HepG2 (cell line): ENCODE results near the gene EFNA2. TPM values are rescaled to one million over a fixed set of nuclear protein-coding genes. Genes with fewer than 3 reads are reported as not detected.

Source experiments
- AGO2 ChIP-seq: fragments of 200-400 bp; formaldehyde crosslinking; optimal IDR thresholded peaks from 2 replicates; pipeline ENCODE3; 2017; ENCODE audit warnings: mild to moderate bottlenecking, low read depth, low read length, moderate library complexity
- HES4 ChIP-seq: sonication (generic); formaldehyde crosslinking; IDR thresholded peaks from 2 replicates; pipeline ENCODE4 v1.9.0; 2021; ENCODE audit warnings: mild to moderate bottlenecking, missing genetic modification reagents, borderline replicate concordance
- HNRNPUL1 ChIP-seq: fragments of 200-400 bp; formaldehyde crosslinking; IDR thresholded peaks from 2 replicates; pipeline ENCODE4 v1.6.1; 2017; ENCODE audit warnings: low read depth, mild to moderate bottlenecking, low read length, moderate library complexity
- KDM1A ChIP-seq: IDR thresholded peaks from 2 replicates; pipeline ENCODE4 v1.6.1; 2016; ENCODE audit warnings: missing compliant biosample characterization
- MTA1 ChIP-seq: sonication (generic); formaldehyde crosslinking; IDR thresholded peaks from 2 replicates; pipeline ENCODE4 v1.4.0; 2020; ENCODE audit warnings: missing genetic modification reagents, mild to moderate bottlenecking, borderline replicate concordance
- RAD21 ChIP-seq: fragments of 450-650 bp; formaldehyde crosslinking; IDR thresholded peaks from 2 replicates; pipeline ENCODE4 v1.5.0; 2020; ENCODE audit warnings: mild to moderate bottlenecking
- RXRA ChIP-seq: sonication (generic); formaldehyde crosslinking; IDR thresholded peaks from 2 replicates; pipeline ENCODE4 v1.5.1; 2020; ENCODE audit warnings: missing genetic modification reagents
- SAFB2 ChIP-seq: sonication (generic); formaldehyde crosslinking; IDR thresholded peaks from 2 replicates; pipeline ENCODE4 v1.5.1; 2020; ENCODE audit warnings: missing genetic modification reagents, low read depth, mild to moderate bottlenecking, borderline replicate concordance
- SKI ChIP-seq: fragments of 450-650 bp; IDR thresholded peaks from one replicate; pipeline ENCODE4 v1.6.1; 2018; ENCODE audit warnings: mild to moderate bottlenecking; ENCODE audit not compliant: partially characterized antibody
- SNRNP70 ChIP-seq: fragments of 200-400 bp; formaldehyde crosslinking; IDR thresholded peaks from 2 replicates; pipeline ENCODE4 v1.6.1; 2017; ENCODE audit warnings: mild to moderate bottlenecking, low read depth, low read length, moderate library complexity
- ZNF232 ChIP-seq: sonication (generic); formaldehyde crosslinking; IDR thresholded peaks from 2 replicates; pipeline ENCODE4 v1.4.0; 2020; ENCODE audit warnings: missing genetic modification reagents, borderline replicate concordance
- ZNF274 ChIP-seq: sonication (generic); formaldehyde crosslinking; IDR thresholded peaks from 2 replicates; pipeline ENCODE4 v1.5.1; 2020; ENCODE audit warnings: mild to moderate bottlenecking, missing genetic modification reagents
- ZNF574 ChIP-seq: sonication (generic); formaldehyde crosslinking; IDR thresholded peaks from 2 replicates; pipeline ENCODE4 v1.4.0; 2020; ENCODE audit warnings: missing genetic modification reagents
- ZNF7 ChIP-seq: IDR thresholded peaks from 2 replicates; pipeline ENCODE4 v1.6.1; 2016; ENCODE audit warnings: missing biosample characterization, missing genetic modification reagents
- ZNF891 ChIP-seq: sonication (generic); formaldehyde crosslinking; IDR thresholded peaks from 2 replicates; pipeline ENCODE4 v1.5.0; 2020; ENCODE audit warnings: mild to moderate bottlenecking, missing genetic modification reagents
- polyA plus RNA-seq, 8 experiments: library from polyadenylated mRNA; depleted of rRNA in 3 of 8; stranded (reverse) in 7 of 8; unstranded in 1 of 8; fragments of >200 nt; fragmentation: Illumina TruSeq in 4 of 8; extraction: Trizol in 4 of 8; gene quantifications; 2 replicates each; pipeline versions ENCODE4 v1.2.1 to v1.2.3, GENCODE V29; 2011 to 2016; ENCODE audit warnings: low read depth in 4 of 8, missing spikeins in 1 of 8, mixed read lengths in 1 of 8; ENCODE audit not compliant: insufficient read depth in 1 of 8
- total RNA-seq, 5 experiments: library from RNA; depleted of rRNA; stranded (reverse); fragments of >200 nt; fragmentation: Illumina TruSeq; extraction: Trizol; gene quantifications; 2 replicates each; pipeline ENCODE4 v1.2.3, GENCODE V29; 2016; ENCODE audit warnings: low read depth in 1 of 5
- TF ChIP-seq, protein P1 (sequence below): sonication (generic); formaldehyde crosslinking; IDR thresholded peaks from 2 replicates; pipeline ENCODE4 v1.4.0; 2020; ENCODE audit warnings: mild to moderate bottlenecking, missing genetic modification reagents
- TF ChIP-seq, protein P2 (sequence below): sonication (generic); formaldehyde crosslinking; IDR thresholded peaks from 2 replicates; pipeline ENCODE4 v1.8.1; 2023; ENCODE audit warnings: missing genetic modification reagents, mild to moderate bottlenecking, borderline replicate concordance

Gene EFNA2
- total and polyA plus RNA-seq, 2 of the 13 experiments (the other 11 are each of a cell fraction or from before 2014, with no cell fraction given), result 6.0 to 9.9 TPM

- TF ChIP-seq SAFB2 (CRISPR knock-in tag) (peak; percentile 23; the same call in 1 of the 2 replicates), ZNF7 (CRISPR knock-in tag) (no peak), AGO2 (no peak), ZNF574 (CRISPR knock-in tag) (no peak), KDM1A (CRISPR knock-in tag) (no peak), HNRNPUL1 (no peak), RAD21 (0 out of 2 replicates have a peak, but pooled peaks have one; percentile 10), SKI (no peak), HES4 (CRISPR knock-in tag) (0 out of 2 replicates have a peak, but pooled peaks have one; percentile 30), RXRA (CRISPR knock-in tag) (no peak; the same call in 1 of the 2 replicates), MTA1 (CRISPR knock-in tag) (peak; percentile 11; the same call in 1 of the 2 replicates), ZNF891 (0 out of 2 replicates have a peak, but pooled peaks have one; percentile 37), ZNF232 (CRISPR knock-in tag) (no peak), ZNF274 (CRISPR knock-in tag) (no peak), SNRNP70 (no peak)
- TF ChIP-seq, protein P1, sequence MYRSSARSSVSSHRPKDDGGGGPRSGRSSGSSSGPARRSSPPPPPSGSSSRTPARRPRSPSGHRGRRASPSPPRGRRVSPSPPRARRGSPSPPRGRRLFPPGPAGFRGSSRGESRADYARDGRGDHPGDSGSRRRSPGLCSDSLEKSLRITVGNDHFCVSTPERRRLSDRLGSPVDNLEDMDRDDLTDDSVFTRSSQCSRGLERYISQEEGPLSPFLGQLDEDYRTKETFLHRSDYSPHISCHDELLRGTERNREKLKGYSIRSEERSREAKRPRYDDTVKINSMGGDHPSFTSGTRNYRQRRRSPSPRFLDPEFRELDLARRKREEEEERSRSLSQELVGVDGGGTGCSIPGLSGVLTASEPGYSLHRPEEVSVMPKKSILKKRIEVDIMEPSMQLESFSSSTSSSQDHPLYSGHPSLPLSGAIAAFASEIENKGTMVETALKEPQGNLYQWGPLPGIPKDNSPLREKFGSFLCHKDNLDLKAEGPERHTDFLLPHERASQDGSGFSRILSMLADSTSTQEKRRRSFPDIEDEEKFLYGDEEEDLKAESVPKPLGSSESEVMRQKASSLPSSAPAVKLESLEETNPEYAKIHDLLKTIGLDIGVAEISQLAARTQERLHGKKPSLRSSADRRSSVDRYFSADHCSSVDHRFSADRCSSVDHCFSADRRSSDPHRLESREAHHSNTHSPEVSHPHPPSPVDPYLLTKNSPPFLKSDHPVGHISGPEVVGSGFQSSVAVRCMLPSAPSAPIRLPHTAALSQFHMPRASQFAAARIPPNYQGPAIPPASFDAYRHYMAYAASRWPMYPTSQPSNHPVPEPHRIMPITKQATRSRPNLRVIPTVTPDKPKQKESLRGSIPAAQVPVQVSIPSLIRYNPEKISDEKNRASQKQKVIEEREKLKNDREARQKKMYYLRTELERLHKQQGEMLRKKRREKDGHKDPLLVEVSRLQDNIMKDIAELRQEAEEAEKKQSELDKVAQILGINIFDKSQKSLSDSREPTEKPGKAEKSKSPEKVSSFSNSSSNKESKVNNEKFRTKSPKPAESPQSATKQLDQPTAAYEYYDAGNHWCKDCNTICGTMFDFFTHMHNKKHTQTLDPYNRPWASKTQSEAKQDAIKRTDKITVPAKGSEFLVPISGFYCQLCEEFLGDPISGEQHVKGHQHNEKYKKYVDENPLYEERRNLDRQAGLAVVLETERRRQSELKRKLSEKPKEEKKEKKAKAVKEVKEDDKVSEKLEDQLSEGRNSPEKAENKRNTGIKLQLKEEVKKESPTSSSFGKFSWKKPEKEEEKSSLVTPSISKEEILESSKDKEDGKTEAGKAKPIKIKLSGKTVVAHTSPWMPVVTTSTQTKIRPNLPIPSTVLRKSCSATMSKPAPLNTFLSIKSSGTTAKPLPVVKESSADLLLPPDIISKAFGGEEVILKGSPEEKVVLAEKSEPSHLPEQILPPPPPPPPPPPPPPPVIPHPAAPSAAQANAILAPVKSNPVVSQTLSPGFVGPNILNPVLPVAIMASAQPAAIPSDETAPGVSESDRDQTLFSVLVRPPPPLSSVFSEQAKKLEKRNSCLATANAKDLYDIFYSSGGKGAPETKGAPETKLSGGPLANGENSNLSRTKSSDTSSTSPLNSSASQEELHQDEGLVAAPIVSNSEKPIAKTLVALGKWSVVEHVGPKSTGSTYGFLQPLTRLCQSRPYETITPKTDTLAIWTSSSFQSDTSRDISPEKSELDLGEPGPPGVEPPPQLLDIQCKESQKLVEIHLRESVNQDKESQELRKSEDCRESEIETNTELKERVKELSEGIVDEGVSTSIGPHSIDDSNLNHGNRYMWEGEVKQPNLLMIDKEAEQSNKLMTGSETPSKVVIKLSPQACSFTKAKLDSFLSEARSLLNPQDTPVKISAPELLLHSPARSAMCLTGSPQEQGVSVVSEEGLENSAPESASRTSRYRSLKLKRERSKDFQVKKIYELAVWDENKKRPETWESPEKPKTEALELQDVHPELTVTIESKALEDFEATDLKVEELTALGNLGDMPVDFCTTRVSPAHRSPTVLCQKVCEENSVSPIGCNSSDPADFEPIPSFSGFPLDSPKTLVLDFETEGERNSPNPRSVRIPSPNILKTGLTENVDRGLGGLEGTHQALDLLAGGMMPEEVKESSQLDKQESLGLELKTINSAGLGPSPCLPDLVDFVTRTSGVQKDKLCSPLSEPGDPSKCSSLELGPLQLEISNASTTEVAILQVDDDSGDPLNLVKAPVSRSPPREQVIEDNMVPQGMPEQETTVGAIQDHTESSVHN (CRISPR knock-in tag), result no peak
- TF ChIP-seq, protein P2, sequence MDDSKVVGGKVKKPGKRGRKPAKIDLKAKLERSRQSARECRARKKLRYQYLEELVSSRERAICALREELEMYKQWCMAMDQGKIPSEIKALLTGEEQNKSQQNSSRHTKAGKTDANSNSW (CRISPR knock-in tag), result no peak
These were observed 1.9 kb downstream of the EFNA2 start (continued) for GRCh38 chr19:1287354-1288225.
